NOMO-1 (cell line): Measurements from ENCODE around the gene DSC1.
"Not testable (repeated sequence)": the region's sequence is repeated elsewhere in the genome, so short reads cannot be mapped to it uniquely, and the experiment has no call there.

Source experiments
- DNase-seq, 2 experiments: peaks; one replicate each; lab custom pipeline; 2025; ENCODE audit not compliant: unreplicated experiment in 2 of 2; lab: John Stamatoyannopoulos, UW

DSC1 gene

GRCh38 chr18:31171144-31171839, 8.6 kb upstream of the DSC1 start:
- DNase-seq = no peak

- no peak for DNase-seq
These were observed 7.7 kb upstream of the DSC1 start for GRCh38 chr18:31170335-31170734.

GRCh38 chr18:31162419-31162793, 250 bp downstream of the DSC1 start:
- no peak for DNase-seq

GRCh38 chr18:31161757-31162418, 768 bp downstream of the DSC1 start:
- no peak for DNase-seq

- no peak for DNase-seq
These were observed 5.6 kb downstream of the DSC1 start for GRCh38 chr18:31156821-31157763.

- no peak for DNase-seq
These were observed 7.2 kb downstream of the DSC1 start for GRCh38 chr18:31155498-31155897.

- no peak for DNase-seq
These were observed 8.5 kb downstream of the DSC1 start for GRCh38 chr18:31154181-31154580.

GRCh38 chr18:31149351-31149750, 13.3 kb downstream of the DSC1 start:
- DNase-seq = no peak

- DNase-seq = no peak
These were observed 14.1 kb downstream of the DSC1 start for GRCh38 chr18:31148600-31148999.

GRCh38 chr18:31146809-31147208, 15.8 kb downstream of the DSC1 start:
- no peak for DNase-seq

- DNase-seq = no peak
These were observed 19.6 kb downstream of the DSC1 start for GRCh38 chr18:31143025-31143424.

- DNase-seq = no peak
These were observed 23.9 kb downstream of the DSC1 start for GRCh38 chr18:31138709-31139108.

- DNase-seq = no peak
These were observed 27.6 kb downstream of the DSC1 start for GRCh38 chr18:31134988-31135529.

GRCh38 chr18:31129398-31130115, 33.1 kb downstream of the DSC1 start:
- DNase-seq = no peak

- no peak for DNase-seq
These were observed 36.8 kb downstream of the DSC1 start for GRCh38 chr18:31125878-31126277.

- DNase-seq = not testable (repeated sequence)
These were observed 39.5 kb downstream of the DSC1 start for GRCh38 chr18:31123125-31123524.

GRCh38 chr18:31120594-31120993, 42.1 kb downstream of the DSC1 start:
- no peak for DNase-seq

GRCh38 chr18:31116853-31117595, 45.6 kb downstream of the DSC1 start:
- DNase-seq = no peak

GRCh38 chr18:31112804-31113203, 49.9 kb downstream of the DSC1 start:
- no peak for DNase-seq

GRCh38 chr18:31105733-31106132, 56.9 kb downstream of the DSC1 start:
- no peak for DNase-seq
